Neural cell (in vitro differentiated cells): ENCODE measurements around the gene RCVRN.

Experiments used
- POLR2AphosphoS5 ChIP-seq: IDR thresholded peaks from 2 replicates; pipeline ENCODE4 v1.6.1; 2012
- RAD21 ChIP-seq: fragments of 450-650 bp; conservative IDR thresholded peaks from 2 replicates; pipeline ENCODE4 v1.6.1; 2014; ENCODE audit warnings: antibody characterized with exemption, mild to moderate bottlenecking, moderate library complexity
- TAF1 ChIP-seq: IDR thresholded peaks from 2 replicates; pipeline ENCODE4 v1.6.1; 2012; ENCODE audit warnings: low read depth
- TF ChIP-seq, protein P1 (sequence below): fragments of 450-650 bp; IDR thresholded peaks from 2 replicates; pipeline ENCODE4 v1.5.1; 2014; ENCODE audit warnings: antibody characterized with exemption, mild to moderate bottlenecking, moderate library complexity; ENCODE audit not compliant: poor library complexity, severe bottlenecking

DNA sequence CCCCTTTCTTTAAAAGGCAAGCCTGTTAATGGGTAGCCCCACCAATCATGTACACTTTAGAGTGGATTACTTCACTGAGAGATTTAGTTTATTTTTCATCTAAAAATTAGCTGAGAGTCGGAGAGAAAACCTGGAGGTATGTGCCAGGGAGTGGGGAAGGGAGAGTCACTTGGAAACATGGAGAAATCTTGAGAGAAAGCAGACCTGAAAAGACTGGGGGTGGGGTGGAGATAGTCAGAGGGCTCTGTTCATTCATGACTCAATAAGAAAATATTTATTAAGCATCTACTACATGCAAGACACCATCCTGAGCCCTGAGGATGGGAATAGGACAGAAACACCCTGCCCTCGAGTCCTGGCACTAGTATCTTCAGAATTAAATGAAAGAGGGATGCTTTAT, 27.4 kb upstream of the RCVRN start:
- TF ChIP-seq, protein P1, sequence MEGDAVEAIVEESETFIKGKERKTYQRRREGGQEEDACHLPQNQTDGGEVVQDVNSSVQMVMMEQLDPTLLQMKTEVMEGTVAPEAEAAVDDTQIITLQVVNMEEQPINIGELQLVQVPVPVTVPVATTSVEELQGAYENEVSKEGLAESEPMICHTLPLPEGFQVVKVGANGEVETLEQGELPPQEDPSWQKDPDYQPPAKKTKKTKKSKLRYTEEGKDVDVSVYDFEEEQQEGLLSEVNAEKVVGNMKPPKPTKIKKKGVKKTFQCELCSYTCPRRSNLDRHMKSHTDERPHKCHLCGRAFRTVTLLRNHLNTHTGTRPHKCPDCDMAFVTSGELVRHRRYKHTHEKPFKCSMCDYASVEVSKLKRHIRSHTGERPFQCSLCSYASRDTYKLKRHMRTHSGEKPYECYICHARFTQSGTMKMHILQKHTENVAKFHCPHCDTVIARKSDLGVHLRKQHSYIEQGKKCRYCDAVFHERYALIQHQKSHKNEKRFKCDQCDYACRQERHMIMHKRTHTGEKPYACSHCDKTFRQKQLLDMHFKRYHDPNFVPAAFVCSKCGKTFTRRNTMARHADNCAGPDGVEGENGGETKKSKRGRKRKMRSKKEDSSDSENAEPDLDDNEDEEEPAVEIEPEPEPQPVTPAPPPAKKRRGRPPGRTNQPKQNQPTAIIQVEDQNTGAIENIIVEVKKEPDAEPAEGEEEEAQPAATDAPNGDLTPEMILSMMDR = no peak
- no peak for TF ChIP-seq RAD21
- no peak for TF ChIP-seq POLR2AphosphoS5
- TF ChIP-seq TAF1 = no peak
